GM13977 (cell line): ENCODE data around the gene KMT2D.

Experiments
- DNase-seq: peaks from one replicate; pipeline ENCODE4 v3.0.0; 2012; ENCODE audit warnings: low spot score
- in situ Hi-C: fragments of 300-500 bp; cut with MboI; formaldehyde crosslinking; loops from one replicate; pipeline ENCODE4 v1.12.0; 2022; ENCODE audit warnings: low sequenced_read_pairs, low pct_unique_long_range_greater_than_20kb, mixed read lengths, inconsistent platforms; ENCODE audit not compliant: unreplicated experiment
- TF ChIP-seq, protein P1 (sequence below): IDR thresholded peaks from 2 replicates; pipeline ENCODE4 v1.5.1; 2012; ENCODE audit warnings: mild to moderate bottlenecking, control low read depth; ENCODE audit not compliant: insufficient read depth; ENCODE audit errors: extremely low read depth, missing control alignments

Gene KMT2D, protein sequence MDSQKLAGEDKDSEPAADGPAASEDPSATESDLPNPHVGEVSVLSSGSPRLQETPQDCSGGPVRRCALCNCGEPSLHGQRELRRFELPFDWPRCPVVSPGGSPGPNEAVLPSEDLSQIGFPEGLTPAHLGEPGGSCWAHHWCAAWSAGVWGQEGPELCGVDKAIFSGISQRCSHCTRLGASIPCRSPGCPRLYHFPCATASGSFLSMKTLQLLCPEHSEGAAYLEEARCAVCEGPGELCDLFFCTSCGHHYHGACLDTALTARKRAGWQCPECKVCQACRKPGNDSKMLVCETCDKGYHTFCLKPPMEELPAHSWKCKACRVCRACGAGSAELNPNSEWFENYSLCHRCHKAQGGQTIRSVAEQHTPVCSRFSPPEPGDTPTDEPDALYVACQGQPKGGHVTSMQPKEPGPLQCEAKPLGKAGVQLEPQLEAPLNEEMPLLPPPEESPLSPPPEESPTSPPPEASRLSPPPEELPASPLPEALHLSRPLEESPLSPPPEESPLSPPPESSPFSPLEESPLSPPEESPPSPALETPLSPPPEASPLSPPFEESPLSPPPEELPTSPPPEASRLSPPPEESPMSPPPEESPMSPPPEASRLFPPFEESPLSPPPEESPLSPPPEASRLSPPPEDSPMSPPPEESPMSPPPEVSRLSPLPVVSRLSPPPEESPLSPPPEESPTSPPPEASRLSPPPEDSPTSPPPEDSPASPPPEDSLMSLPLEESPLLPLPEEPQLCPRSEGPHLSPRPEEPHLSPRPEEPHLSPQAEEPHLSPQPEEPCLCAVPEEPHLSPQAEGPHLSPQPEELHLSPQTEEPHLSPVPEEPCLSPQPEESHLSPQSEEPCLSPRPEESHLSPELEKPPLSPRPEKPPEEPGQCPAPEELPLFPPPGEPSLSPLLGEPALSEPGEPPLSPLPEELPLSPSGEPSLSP (N-terminal part only)

DNA sequence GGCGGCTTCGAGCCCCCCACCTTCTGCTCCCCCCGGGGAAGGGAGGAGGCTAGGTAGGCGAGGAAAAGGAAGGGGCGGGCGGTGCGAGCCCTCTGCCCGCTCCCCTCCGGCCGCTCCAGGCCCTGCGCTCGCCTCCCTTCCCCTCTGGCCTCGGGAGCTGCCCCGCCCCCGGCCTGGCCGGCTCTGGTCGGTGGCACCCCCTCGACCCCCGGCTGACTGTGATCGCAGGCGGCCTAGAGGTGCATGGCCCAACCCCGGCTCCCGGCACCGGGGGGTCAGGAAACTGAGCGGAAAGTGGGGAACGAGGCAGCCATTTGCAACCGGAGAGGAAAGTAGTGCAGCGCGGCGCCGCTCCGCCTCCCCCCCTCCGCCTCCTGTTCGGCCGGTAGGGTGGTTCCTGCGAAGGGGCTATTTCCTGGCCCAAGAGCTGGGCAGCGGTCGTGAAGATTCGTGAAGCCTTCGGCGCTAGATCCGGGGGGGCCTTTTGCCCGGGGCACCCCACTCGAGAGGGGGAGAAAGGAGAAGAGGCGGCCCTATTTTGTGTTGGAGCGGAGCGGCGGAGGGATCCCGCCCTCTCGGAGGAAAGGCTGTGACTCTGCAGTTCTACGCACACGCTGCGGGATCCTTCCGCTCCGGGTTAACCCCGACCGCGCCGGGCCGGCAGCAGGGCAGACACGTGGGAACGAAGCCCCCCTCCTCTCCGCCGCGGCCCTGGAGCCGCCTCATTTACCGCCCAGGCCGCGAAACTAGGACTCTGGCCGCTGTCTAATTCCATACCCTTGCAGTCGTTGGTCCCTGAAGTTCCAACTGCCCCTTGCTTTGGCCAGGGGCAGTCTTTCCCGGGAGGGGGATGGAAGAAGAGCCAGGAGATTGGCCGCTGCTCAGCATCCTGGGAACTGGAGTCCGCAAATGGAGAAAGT is at the start of gene KMT2D:
TSS of gene KMT2D (minus strand) at position 558 of the 920 bp plus-strand sequence. CDS start 5,470 bp downstream, outside the sequence.
- in situ Hi-C loops, result no loop called here
- peak; percentile 95 for DNase-seq
- TF ChIP-seq, protein P1, sequence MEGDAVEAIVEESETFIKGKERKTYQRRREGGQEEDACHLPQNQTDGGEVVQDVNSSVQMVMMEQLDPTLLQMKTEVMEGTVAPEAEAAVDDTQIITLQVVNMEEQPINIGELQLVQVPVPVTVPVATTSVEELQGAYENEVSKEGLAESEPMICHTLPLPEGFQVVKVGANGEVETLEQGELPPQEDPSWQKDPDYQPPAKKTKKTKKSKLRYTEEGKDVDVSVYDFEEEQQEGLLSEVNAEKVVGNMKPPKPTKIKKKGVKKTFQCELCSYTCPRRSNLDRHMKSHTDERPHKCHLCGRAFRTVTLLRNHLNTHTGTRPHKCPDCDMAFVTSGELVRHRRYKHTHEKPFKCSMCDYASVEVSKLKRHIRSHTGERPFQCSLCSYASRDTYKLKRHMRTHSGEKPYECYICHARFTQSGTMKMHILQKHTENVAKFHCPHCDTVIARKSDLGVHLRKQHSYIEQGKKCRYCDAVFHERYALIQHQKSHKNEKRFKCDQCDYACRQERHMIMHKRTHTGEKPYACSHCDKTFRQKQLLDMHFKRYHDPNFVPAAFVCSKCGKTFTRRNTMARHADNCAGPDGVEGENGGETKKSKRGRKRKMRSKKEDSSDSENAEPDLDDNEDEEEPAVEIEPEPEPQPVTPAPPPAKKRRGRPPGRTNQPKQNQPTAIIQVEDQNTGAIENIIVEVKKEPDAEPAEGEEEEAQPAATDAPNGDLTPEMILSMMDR, result no peak

DNA sequence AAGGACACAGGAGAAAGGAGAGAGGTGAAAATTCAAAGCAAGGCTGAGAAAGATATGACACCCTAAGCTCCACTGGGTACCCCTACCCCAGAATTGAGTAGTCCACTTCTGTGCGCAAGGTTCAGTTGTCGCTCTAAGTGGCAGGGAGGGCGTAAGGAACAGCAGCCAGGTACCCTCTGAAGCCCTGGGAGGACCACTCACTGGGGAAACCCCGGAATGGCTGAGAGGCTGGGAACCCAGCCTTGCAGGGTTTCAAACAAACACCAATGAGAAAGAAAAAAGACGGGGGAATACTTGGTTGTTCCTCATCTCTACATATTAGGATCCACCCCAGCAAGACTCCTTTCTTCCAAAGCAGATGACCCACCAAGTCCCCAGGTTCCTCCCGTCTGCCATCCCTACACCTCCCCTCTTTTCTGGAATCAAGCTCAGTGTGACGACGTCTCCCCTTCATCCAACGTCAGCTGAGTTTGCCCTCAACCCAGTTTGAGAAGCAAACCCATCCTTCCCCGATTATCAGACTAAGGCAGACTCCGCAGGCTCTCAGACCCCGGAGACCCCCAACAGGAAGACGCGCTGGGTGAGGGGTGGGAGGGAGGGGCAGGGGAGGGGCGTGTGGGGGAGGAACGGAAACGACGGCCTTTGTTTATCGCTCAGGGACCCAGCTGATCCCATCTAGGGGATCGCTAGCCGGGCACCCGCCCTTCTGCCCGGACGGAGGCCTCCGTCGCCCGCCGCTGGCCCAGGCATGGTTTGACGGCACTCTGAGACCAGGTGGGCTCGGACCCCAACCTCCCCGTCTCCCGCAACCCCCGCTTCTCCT is 49.3 kb upstream of the KMT2D start:
- DNase-seq, result peak; percentile 48
- in situ Hi-C loops, result no loop called here
- TF ChIP-seq, protein P1, result no peak

GRCh38 chr12:49108958-49109404 is 48.4 kb upstream of the KMT2D start:
- TF ChIP-seq, protein P1, result no peak
- in situ Hi-C loops, result no loop called here
- DNase-seq, result no peak

DNA sequence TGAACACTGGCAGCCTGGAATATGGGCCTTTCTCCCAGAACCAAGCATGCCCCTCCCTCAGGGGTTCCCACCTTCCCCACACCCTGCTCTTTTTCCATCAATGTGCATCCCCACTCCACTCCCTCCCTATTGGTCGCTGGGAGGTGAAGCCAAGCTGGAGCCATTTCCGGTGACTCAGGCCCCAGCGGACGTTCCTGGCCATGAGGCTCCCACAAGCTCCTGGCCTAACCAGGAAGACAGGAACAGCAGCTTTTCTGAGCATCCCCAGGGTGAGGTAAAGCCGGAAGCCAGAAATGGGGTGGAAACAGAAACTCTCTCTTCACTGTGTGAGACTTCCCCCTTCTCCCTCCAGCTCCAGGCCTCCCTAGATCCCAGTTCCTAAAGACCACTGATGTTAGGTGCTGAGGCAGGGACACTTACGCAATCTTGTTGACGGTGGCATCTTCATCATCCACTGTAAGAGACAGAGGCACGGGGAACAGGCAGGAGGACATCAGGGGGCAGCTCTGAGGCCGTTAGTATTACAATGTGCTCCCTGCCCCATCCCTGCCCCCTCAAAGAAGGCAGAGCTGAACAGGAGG is 45.0 kb upstream of the KMT2D start:
- TF ChIP-seq, protein P1, result no peak
- DNase-seq, result no peak
- in situ Hi-C loops, result no loop called here

DNA sequence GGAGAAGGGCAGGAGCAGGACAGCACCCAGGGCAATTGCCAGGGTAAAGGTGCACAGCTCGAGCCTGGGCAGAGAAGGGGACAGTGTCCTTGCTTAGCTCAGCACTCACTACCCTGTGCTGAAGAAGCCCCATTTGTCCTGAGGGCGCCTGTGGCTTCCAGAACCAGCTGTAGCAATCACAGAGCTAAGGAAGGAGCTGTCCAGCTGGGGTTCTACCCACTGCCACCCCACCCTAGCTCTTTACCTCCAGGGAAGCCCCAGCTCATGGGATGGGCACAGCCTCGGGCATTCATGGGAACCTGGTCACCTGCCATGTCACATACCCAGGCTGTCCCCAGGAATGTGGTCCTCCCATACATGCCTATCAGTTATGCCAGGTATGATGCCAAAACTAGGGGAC is 44.2 kb upstream of the KMT2D start:
- in situ Hi-C loops, result no loop called here
- DNase-seq, result no peak
- TF ChIP-seq, protein P1, result no peak
